Stimulated activated naive CD8-positive, alpha-beta T cell treated with anti-CD3 and anti-CD28 coated beads, Interleukin-15, Interleukin-2, amounts not matched to agents 100 ng/mL and 50 ng/mL, for 24 hours (primary cell): Measurements from ENCODE around the gene MEAK7.
A peak's percentile ranks its signal among the peaks of the same experiment; 100 is the strongest.
"Not testable (repeated sequence)": the region's sequence is repeated elsewhere in the genome, so short reads cannot be mapped to it uniquely, and the experiment has no call there.

Experiments
- H3K27ac Mint-ChIP-seq: one replicate; pipeline ENCODE4 v1.8.0; 2021; ENCODE audit warnings: mild to moderate bottlenecking, mixed read lengths
- H3K27me3 Mint-ChIP-seq: one replicate; pipeline ENCODE4 v1.8.0; 2021; ENCODE audit warnings: mixed read lengths
- H3K36me3 Mint-ChIP-seq: one replicate; pipeline ENCODE4 v1.8.0; 2021; ENCODE audit warnings: low read depth, mixed read lengths
- H3K4me1 Mint-ChIP-seq: one replicate; pipeline ENCODE4 v1.8.0; 2021; ENCODE audit warnings: low read depth, mixed read lengths
- H3K4me3 Mint-ChIP-seq: one replicate; pipeline ENCODE4 v1.8.0; 2021; ENCODE audit warnings: mild to moderate bottlenecking, mixed read lengths
- H3K9me3 Mint-ChIP-seq: one replicate; pipeline ENCODE4 v1.8.0; 2021; ENCODE audit warnings: mixed read lengths

Gene MEAK7

GRCh38 chr16:84524941-84525581, 20.6 kb upstream of the MEAK7 start:
- not testable (repeated sequence) for H3K27ac Mint-ChIP-seq, H3K9me3 Mint-ChIP-seq, H3K36me3 Mint-ChIP-seq, H3K4me3 Mint-ChIP-seq, H3K27me3 Mint-ChIP-seq
- H3K4me1 Mint-ChIP-seq = peaks cover 11% of the 10 kb centered on the region

GRCh38 chr16:84524346-84524920, 20.0 kb upstream of the MEAK7 start:
- no peak overlapping the region for H3K27ac Mint-ChIP-seq
- H3K9me3 Mint-ChIP-seq = peaks cover 4% of the 10 kb centered on the region
- no peaks in the 10 kb centered on the region for H3K36me3 Mint-ChIP-seq
- no peaks in the 10 kb centered on the region for H3K27me3 Mint-ChIP-seq
- H3K4me1 Mint-ChIP-seq = peaks cover 17% of the 10 kb centered on the region
- no peak overlapping the region for H3K4me3 Mint-ChIP-seq

- Mint-ChIP-seq H3K27ac (no peak overlapping the region), H3K4me1 (peaks cover 40% of the 10 kb centered on the region), H3K4me3 (no peak overlapping the region), H3K9me3 (no peaks in the 10 kb centered on the region), H3K36me3 (no peaks in the 10 kb centered on the region), H3K27me3 (no peaks in the 10 kb centered on the region)
Observed at GRCh38 chr16:84521497-84521770, 17.0 kb upstream of the MEAK7 start.

GRCh38 chr16:84520725-84521496, 16.5 kb upstream of the MEAK7 start:
- Mint-ChIP-seq H3K27ac (peak overlapping the region; percentile 79), H3K4me1 (peaks cover 44% of the 10 kb centered on the region)

GRCh38 chr16:84519855-84520254, 15.4 kb upstream of the MEAK7 start:
- no peaks in the 10 kb centered on the region for H3K27me3 Mint-ChIP-seq
- no peak overlapping the region for H3K4me3 Mint-ChIP-seq
- peaks cover 54% of the 10 kb centered on the region for H3K4me1 Mint-ChIP-seq
- H3K27ac Mint-ChIP-seq = peak overlapping the region; percentile 79
- H3K36me3 Mint-ChIP-seq = no peaks in the 10 kb centered on the region
- no peaks in the 10 kb centered on the region for H3K9me3 Mint-ChIP-seq

More at GRCh38 chr16:84520725-84521496, 16.5 kb upstream of the MEAK7 start:
- Mint-ChIP-seq H3K4me3 (no peak overlapping the region), H3K27me3 (no peaks in the 10 kb centered on the region), H3K36me3 (no peaks in the 10 kb centered on the region), H3K9me3 (no peaks in the 10 kb centered on the region)

- peak overlapping the region; percentile 65 for H3K27ac Mint-ChIP-seq
- no peaks in the 10 kb centered on the region for H3K36me3 Mint-ChIP-seq
- H3K4me3 Mint-ChIP-seq = peak overlapping the region; percentile 37
- H3K9me3 Mint-ChIP-seq = no peaks in the 10 kb centered on the region
- H3K4me1 Mint-ChIP-seq = peaks cover 64% of the 10 kb centered on the region
- no peaks in the 10 kb centered on the region for H3K27me3 Mint-ChIP-seq
Observed at GRCh38 chr16:84518804-84519341, 14.4 kb upstream of the MEAK7 start.

- H3K4me1 Mint-ChIP-seq = peaks cover 70% of the 10 kb centered on the region
- H3K4me3 Mint-ChIP-seq, H3K36me3 Mint-ChIP-seq, H3K27me3 Mint-ChIP-seq, H3K9me3 Mint-ChIP-seq: not testable (repeated sequence)
- H3K27ac Mint-ChIP-seq = peak overlapping the region; percentile 45
Observed at GRCh38 chr16:84518220-84518619, 13.8 kb upstream of the MEAK7 start.

GRCh38 chr16:84517366-84517765, 12.9 kb upstream of the MEAK7 start:
- Mint-ChIP-seq H3K36me3 (no peaks in the 10 kb centered on the region), H3K27me3 (no peaks in the 10 kb centered on the region), H3K27ac (no peak overlapping the region), H3K9me3 (no peaks in the 10 kb centered on the region), H3K4me3 (no peak overlapping the region), H3K4me1 (peaks cover 77% of the 10 kb centered on the region)

- Mint-ChIP-seq H3K36me3 (no peaks in the 10 kb centered on the region), H3K27me3 (no peaks in the 10 kb centered on the region), H3K4me1 (peaks cover 81% of the 10 kb centered on the region), H3K9me3 (no peaks in the 10 kb centered on the region), H3K27ac (peak overlapping the region; percentile 95), H3K4me3 (peak overlapping the region; percentile 33)
Observed at GRCh38 chr16:84514874-84515835, 10.7 kb upstream of the MEAK7 start.

GRCh38 chr16:84514295-84514873, 9.9 kb upstream of the MEAK7 start:
- Mint-ChIP-seq H3K4me1 (peaks cover 73% of the 10 kb centered on the region), H3K4me3 (peak overlapping the region; percentile 33), H3K27me3 (no peaks in the 10 kb centered on the region), H3K27ac (peak overlapping the region; percentile 95), H3K36me3 (no peaks in the 10 kb centered on the region), H3K9me3 (no peaks in the 10 kb centered on the region)

- peaks cover 69% of the 10 kb centered on the region for H3K4me1 Mint-ChIP-seq
- H3K9me3 Mint-ChIP-seq = no peaks in the 10 kb centered on the region
- H3K36me3 Mint-ChIP-seq = no peaks in the 10 kb centered on the region
- no peak overlapping the region for H3K4me3 Mint-ChIP-seq
- H3K27ac Mint-ChIP-seq = peak overlapping the region; percentile 95
- H3K27me3 Mint-ChIP-seq = no peaks in the 10 kb centered on the region
Observed at GRCh38 chr16:84513666-84514065, 9.2 kb upstream of the MEAK7 start.

GRCh38 chr16:84513123-84513522, 8.7 kb upstream of the MEAK7 start:
- H3K27ac Mint-ChIP-seq = peak overlapping the region; percentile 95
- no peaks in the 10 kb centered on the region for H3K9me3 Mint-ChIP-seq
- H3K27me3 Mint-ChIP-seq = no peaks in the 10 kb centered on the region
- H3K4me3 Mint-ChIP-seq = no peak overlapping the region
- H3K36me3 Mint-ChIP-seq = no peaks in the 10 kb centered on the region
- H3K4me1 Mint-ChIP-seq = peaks cover 70% of the 10 kb centered on the region

- H3K9me3 Mint-ChIP-seq = no peaks in the 10 kb centered on the region
- peaks cover 73% of the 10 kb centered on the region for H3K4me1 Mint-ChIP-seq
- no peaks in the 10 kb centered on the region for H3K27me3 Mint-ChIP-seq
- H3K4me3 Mint-ChIP-seq = no peak overlapping the region
- no peaks in the 10 kb centered on the region for H3K36me3 Mint-ChIP-seq
- H3K27ac Mint-ChIP-seq = peak overlapping the region; percentile 43
Observed at GRCh38 chr16:84511831-84512230, 7.4 kb upstream of the MEAK7 start.

GRCh38 chr16:84511180-84511800, 6.8 kb upstream of the MEAK7 start:
- Mint-ChIP-seq H3K27ac (peak overlapping the region; percentile 43), H3K4me3 (no peak overlapping the region), H3K4me1 (peaks cover 69% of the 10 kb centered on the region), H3K36me3 (no peaks in the 10 kb centered on the region), H3K9me3 (no peaks in the 10 kb centered on the region), H3K27me3 (no peaks in the 10 kb centered on the region)
